GM19452 (cell line): ENCODE data around the gene ABCG4.
A peak's percentile ranks its signal among the peaks of the same experiment; 100 is the strongest.

Experiments used
- ATAC-seq: cut with Tn5 transposase; IDR thresholded peaks from one replicate; pipeline ENCODE4 v1.9.1; 2021; ENCODE audit not compliant: unreplicated experiment

ABCG4 gene

GRCh38 chr11:119205080-119205479 is 56.2 kb downstream of the ABCG4 start:
- ATAC-seq, result no peak

GRCh38 chr11:119205574-119206510 is 57.0 kb downstream of the ABCG4 start, which contains the start of gene CBL:
Gene CBL, plus strand, starts transcription at chr11:119206339. Its CDS starts 79 bp downstream, at chr11:119206418.
- peak; percentile 81 for ATAC-seq

GRCh38 chr11:119206511-119207414 is 57.9 kb downstream of the ABCG4 start:
- peak; percentile 10 for ATAC-seq

- no peak for ATAC-seq
Measured at GRCh38 chr11:119207415-119207960, 58.6 kb downstream of the ABCG4 start.

- ATAC-seq, result no peak
Measured at GRCh38 chr11:119209186-119209585, 60.3 kb downstream of the ABCG4 start.

- ATAC-seq, result no peak
Measured at GRCh38 chr11:119210050-119210449, 61.2 kb downstream of the ABCG4 start.
